ENCODE results near the gene NEK5.
"Not testable (repeated sequence)": the region's sequence is repeated elsewhere in the genome, so short reads cannot be mapped to it uniquely, and the experiment has no call there.

NEK5 gene

DNA sequence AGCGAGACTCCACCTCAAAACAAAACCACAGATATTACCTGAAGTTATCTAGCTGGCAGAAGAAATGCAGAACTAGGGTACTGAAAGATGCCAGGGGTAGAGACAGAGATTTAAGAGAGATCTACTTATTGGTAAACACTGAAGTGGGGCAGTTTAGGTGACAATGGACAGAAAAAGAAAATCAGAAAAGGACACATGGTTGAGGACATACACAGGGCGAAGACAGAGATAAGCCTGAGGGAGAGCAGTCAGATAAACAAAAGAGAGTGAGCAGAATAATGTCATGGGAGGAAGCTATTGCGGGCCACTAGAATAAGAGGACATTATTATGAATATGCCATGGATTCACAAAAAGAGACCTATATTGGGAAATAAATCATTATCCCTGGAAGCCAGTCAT, 3.3 kb downstream of the NEK5 start:
- no peak for DNase-seq (ENCODE audit: low read depth, low spot score)
- Histone ChIP-seq H3K36me3 (ENCODE audit: insufficient read depth, low read length) (no peaks in the 10 kb centered on the region), H3K9ac (ENCODE audit: insufficient read length) (no peak overlapping the region), H3K9me3 (ENCODE audit: low read depth, low read length) (no peaks in the 10 kb centered on the region), H3K4me3 (no peak overlapping the region), H3K27ac (no peak overlapping the region)
- no peak for TF ChIP-seq EZH2 (IDR thresholded peaks at IDR 0.05)
- TF ChIP-seq FOXP2 (optimal IDR thresholded peaks at IDR 0.05; ENCODE audit: control extremely low read depth, extremely low read length, insufficient read depth), result no peak
- no peak for TF ChIP-seq POLR2AphosphoS5 (IDR thresholded peaks at IDR 0.05; ENCODE audit: borderline replicate concordance, low read depth, low read length)

DNA sequence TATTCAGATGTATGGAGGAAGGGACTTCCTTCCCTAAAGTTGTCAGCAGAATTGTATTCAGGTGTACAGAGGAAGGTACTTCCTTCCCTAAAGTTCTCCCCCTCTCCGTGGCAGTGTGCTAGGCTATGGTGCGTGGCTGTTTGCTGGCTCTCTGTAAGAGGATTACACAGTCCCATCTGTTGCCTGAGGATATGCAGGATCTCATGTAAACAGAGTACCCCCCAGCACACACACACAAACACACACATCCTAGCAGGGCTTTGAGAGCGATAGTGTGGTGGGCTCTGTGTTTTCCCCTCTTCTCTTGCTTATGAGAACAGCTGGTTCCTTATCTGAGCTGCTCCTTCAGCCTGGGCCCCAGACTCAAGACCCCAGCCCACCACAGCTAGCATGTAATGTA, 10.3 kb downstream of the NEK5 start:
- H3K9me3 ChIP-seq (ENCODE audit: low read depth, low read length), result no peaks in the 10 kb centered on the region
- TF ChIP-seq FOXP2 (optimal IDR thresholded peaks at IDR 0.05; ENCODE audit: control extremely low read depth, extremely low read length, insufficient read depth) (no peak), EZH2 (IDR thresholded peaks at IDR 0.05) (no peak), POLR2AphosphoS5 (IDR thresholded peaks at IDR 0.05; ENCODE audit: borderline replicate concordance, low read depth, low read length) (no peak)
- no peak overlapping the region for H3K4me3 ChIP-seq
- DNase-seq (ENCODE audit: low read depth, low spot score), result no peak
- H3K36me3 ChIP-seq (ENCODE audit: insufficient read depth, low read length), result no peaks in the 10 kb centered on the region
- no peak overlapping the region for H3K27ac ChIP-seq
- no peak overlapping the region for H3K9ac ChIP-seq (ENCODE audit: insufficient read length)

DNA sequence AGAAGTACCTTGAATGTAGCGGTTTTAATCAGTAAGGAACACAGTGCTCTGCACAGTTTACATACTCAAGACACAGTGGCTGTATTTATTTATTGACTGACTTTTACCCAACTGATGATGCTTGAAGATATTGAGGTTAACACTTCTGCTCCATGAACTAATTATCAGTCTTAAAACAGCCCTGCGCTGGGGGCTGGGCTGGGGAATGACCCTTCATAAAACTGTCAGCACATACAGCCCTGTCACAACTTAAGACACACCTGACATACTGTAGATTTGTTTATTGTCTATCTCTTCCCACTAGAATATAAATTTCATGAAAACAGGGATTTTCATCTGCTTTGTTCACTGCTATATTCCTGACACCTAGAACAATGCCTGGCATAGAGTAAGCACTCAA, 10.8 kb downstream of the NEK5 start:
- no peak overlapping the region for H3K4me3 ChIP-seq
- H3K9ac ChIP-seq (ENCODE audit: insufficient read length), result no peak overlapping the region
- H3K36me3 ChIP-seq (ENCODE audit: insufficient read depth, low read length), result no peaks in the 10 kb centered on the region
- no peak for DNase-seq (ENCODE audit: low read depth, low spot score)
- H3K9me3 ChIP-seq (ENCODE audit: low read depth, low read length), result no peaks in the 10 kb centered on the region
- TF ChIP-seq FOXP2 (optimal IDR thresholded peaks at IDR 0.05; ENCODE audit: control extremely low read depth, extremely low read length, insufficient read depth) (no peak), EZH2 (IDR thresholded peaks at IDR 0.05) (no peak), POLR2AphosphoS5 (IDR thresholded peaks at IDR 0.05; ENCODE audit: borderline replicate concordance, low read depth, low read length) (no peak)
- H3K27ac ChIP-seq, result no peak overlapping the region

DNA sequence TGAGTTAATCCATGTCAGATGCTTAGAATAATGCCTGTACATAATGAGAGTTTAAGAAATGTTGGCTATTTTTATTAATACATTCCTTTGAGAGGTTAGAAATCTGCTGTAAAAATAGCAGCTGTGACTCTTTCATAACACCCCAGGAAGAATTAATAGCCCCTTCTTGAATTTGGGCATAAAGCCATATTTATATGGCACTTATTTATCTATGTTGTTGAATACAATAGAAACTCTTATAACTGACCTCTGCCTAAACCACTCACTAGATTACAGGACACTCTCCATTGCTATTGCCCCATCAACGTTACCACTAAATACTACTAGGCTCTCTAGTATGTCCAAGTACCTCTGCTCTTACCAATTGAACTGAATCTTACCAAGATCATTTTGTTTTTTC, 16.3 kb downstream of the NEK5 start:
- TF ChIP-seq POLR2AphosphoS5 (IDR thresholded peaks at IDR 0.05; ENCODE audit: borderline replicate concordance, low read depth, low read length) (no peak), FOXP2 (optimal IDR thresholded peaks at IDR 0.05; ENCODE audit: control extremely low read depth, extremely low read length, insufficient read depth) (no peak), EZH2 (IDR thresholded peaks at IDR 0.05) (no peak)
- no peak for DNase-seq (ENCODE audit: low read depth, low spot score)
- H3K36me3 ChIP-seq (ENCODE audit: insufficient read depth, low read length), result no peaks in the 10 kb centered on the region
- no peak overlapping the region for H3K27ac ChIP-seq
- H3K9ac ChIP-seq (ENCODE audit: insufficient read length), result no peak overlapping the region
- no peak overlapping the region for H3K4me3 ChIP-seq
- H3K9me3 ChIP-seq (ENCODE audit: low read depth, low read length), result no peaks in the 10 kb centered on the region

DNA sequence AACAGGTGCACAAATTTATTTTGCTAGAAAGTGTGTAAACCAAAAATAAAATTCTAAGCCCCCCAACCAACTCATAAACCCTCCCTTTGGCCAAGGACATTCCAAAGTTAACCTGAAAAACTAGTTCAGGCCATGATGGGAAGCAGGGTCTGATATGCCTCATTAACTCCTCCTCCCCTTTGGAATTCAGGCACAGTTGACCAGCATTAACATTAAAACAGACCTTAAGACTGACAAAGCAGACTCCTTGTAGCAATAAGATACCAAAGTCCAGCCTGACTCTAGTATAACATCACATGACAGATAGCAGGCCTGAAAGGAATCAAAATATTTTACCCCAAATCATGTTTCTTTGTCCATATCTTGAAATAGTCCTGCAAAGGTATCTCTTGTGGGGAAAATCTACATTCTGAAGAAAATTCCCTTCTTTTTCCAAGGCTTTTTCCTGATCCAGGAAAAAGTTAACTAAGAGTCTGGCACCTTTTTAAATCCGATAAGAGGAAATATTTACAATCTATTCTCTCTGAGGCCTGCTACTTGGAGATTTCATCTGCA, 19.7 kb downstream of the NEK5 start:
- DNase-seq (ENCODE audit: low read depth, low spot score), result no peak
- H3K27ac ChIP-seq, result no peak overlapping the region
- no peaks in the 10 kb centered on the region for H3K36me3 ChIP-seq (ENCODE audit: insufficient read depth, low read length)

DNA sequence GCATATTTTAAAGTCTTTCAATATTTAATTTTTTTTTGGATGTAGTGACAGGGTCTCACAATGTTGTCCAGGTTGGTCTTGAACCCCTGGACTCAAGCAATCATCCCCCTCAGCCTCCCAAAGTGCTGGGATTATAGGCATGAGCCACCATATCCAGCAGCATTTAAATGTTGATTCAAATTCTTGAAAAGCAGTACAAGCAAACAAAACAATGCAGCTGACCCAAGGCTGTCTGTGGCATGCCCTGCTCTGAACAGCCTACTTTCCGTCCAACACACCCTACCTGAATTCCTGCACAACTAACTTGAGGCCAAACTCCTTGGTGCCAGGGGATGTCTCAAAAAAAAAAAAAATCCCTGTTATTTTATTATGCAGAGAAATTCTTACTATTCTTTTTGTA, 23.0 kb downstream of the NEK5 start:
- DNase-seq (ENCODE audit: low read depth, low spot score), result no peak
- no peak overlapping the region for H3K4me3 ChIP-seq
- no peak for TF ChIP-seq FOXP2 (optimal IDR thresholded peaks at IDR 0.05; ENCODE audit: control extremely low read depth, extremely low read length, insufficient read depth)
- no peak for TF ChIP-seq EZH2 (IDR thresholded peaks at IDR 0.05)
- TF ChIP-seq POLR2AphosphoS5 (IDR thresholded peaks at IDR 0.05; ENCODE audit: borderline replicate concordance, low read depth, low read length), result no peak
- H3K9me3 ChIP-seq (ENCODE audit: low read depth, low read length), result no peaks in the 10 kb centered on the region
- no peak overlapping the region for H3K27ac ChIP-seq
- no peaks in the 10 kb centered on the region for H3K36me3 ChIP-seq (ENCODE audit: insufficient read depth, low read length)
- no peak overlapping the region for H3K9ac ChIP-seq (ENCODE audit: insufficient read length)

More for the DNA sequence above, 19.7 kb downstream of the NEK5 start:
- Histone ChIP-seq H3K9ac (ENCODE audit: insufficient read length) (no peak overlapping the region), H3K4me3 (no peak overlapping the region), H3K9me3 (ENCODE audit: low read depth, low read length) (no peaks in the 10 kb centered on the region)
- TF ChIP-seq EZH2 (IDR thresholded peaks at IDR 0.05) (no peak), POLR2AphosphoS5 (IDR thresholded peaks at IDR 0.05; ENCODE audit: borderline replicate concordance, low read depth, low read length) (no peak), FOXP2 (optimal IDR thresholded peaks at IDR 0.05; ENCODE audit: control extremely low read depth, extremely low read length, insufficient read depth) (no peak)

DNA sequence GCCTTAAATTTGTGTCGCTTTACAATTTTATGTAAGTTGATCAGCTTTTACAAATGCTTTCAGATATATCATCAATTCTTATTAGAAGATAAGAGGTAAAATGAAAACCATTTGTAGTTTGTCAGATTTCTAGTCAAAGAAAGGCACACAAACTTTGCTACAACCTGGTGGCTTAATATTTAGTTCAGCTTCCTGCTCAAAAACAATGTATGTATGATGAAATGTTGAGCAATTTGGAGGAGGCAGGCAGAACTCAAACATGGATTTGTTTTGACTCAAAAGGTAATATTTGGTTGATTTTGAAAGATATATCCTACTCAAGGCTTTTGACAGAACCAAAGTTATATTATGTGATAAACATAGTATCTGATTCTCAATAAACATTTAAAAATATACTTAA, 24.2 kb downstream of the NEK5 start:
- no peak for DNase-seq (ENCODE audit: low read depth, low spot score)
- Histone ChIP-seq H3K9ac (ENCODE audit: insufficient read length) (peak overlapping the region; percentile 25), H3K27ac (peak overlapping the region; percentile 48)

DNA sequence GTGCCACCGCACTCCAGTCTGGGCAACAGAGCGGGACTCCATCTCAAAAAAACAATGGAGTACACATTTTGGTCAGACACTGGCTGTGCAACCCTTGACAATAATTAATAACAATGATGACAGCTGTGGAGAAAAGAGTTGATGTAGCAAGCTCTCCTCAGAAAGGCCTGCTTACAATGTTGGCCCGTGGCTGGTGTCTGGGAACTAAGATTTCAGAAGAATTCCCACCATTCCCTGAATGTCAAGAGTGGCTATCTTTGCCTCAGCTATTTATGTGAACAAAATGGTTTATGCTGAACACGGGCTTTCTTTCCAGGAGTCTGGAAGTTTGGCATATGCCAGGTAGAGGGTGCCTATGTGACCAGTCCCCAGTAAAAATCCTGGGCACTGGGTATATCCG, 25.5 kb downstream of the NEK5 start:
- no peaks in the 10 kb centered on the region for H3K36me3 ChIP-seq (ENCODE audit: insufficient read depth, low read length)
- H3K9ac ChIP-seq (ENCODE audit: insufficient read length), result no peak overlapping the region
- H3K9me3 ChIP-seq (ENCODE audit: low read depth, low read length), result no peaks in the 10 kb centered on the region
- DNase-seq (ENCODE audit: low read depth, low spot score), result no peak
- H3K4me3 ChIP-seq, result no peak overlapping the region
- H3K27ac ChIP-seq, result no peak overlapping the region
- TF ChIP-seq POLR2AphosphoS5 (IDR thresholded peaks at IDR 0.05; ENCODE audit: borderline replicate concordance, low read depth, low read length) (no peak), FOXP2 (optimal IDR thresholded peaks at IDR 0.05; ENCODE audit: control extremely low read depth, extremely low read length, insufficient read depth) (no peak), EZH2 (IDR thresholded peaks at IDR 0.05) (no peak)

More for the DNA sequence above, 24.2 kb downstream of the NEK5 start:
- Histone ChIP-seq H3K9me3 (ENCODE audit: low read depth, low read length) (no peaks in the 10 kb centered on the region), H3K4me3 (peak overlapping the region; percentile 2; the same call in 1 of the 2 replicates), H3K36me3 (ENCODE audit: insufficient read depth, low read length) (no peaks in the 10 kb centered on the region)
- no peak for TF ChIP-seq EZH2 (IDR thresholded peaks at IDR 0.05)
- no peak for TF ChIP-seq POLR2AphosphoS5 (IDR thresholded peaks at IDR 0.05; ENCODE audit: borderline replicate concordance, low read depth, low read length)
- TF ChIP-seq FOXP2 (optimal IDR thresholded peaks at IDR 0.05; ENCODE audit: control extremely low read depth, extremely low read length, insufficient read depth), result no peak

DNA sequence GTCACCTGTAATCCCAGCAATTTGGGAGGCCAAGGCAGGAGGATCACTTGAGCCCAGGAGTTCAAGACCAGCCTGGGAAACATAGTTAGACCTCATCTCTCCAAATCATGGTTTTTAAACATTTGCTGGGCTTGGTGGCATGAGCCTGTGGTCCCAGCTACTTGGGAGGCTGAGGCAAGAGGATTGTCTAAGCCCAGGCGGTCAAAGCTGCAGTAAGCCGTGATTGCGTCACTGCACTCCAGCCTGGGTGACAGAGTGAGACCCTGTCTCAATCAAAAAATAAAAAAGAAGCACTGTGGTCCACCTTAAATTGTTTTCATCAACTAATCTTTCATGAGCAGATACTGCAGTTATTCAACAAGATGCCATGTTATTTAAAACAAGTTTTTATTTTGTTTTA, 26.4 kb downstream of the NEK5 start:
- DNase-seq (ENCODE audit: low read depth, low spot score); H3K4me3 ChIP-seq; H3K9ac ChIP-seq (ENCODE audit: insufficient read length); H3K27ac ChIP-seq; H3K9me3 ChIP-seq (ENCODE audit: low read depth, low read length); H3K36me3 ChIP-seq (ENCODE audit: insufficient read depth, low read length): not testable (repeated sequence)
